Epithelial cell of esophagus (primary cell): ENCODE measurements around the gene BIRC6.
A peak's percentile ranks its signal among the peaks of the same experiment; 100 is the strongest.
"Not testable (repeated sequence)": the region's sequence is repeated elsewhere in the genome, so short reads cannot be mapped to it uniquely, and the experiment has no call there.

Source experiments
- DNase-seq: peaks from one replicate; pipeline ENCODE4 v3.0.0; 2010; ENCODE audit warnings: low read depth
- H3K4me3 ChIP-seq: 2 replicates; pipeline ENCODE4 v1.5.1; 2011; ENCODE audit warnings: mild to moderate bottlenecking, low read length, control low read depth
- TF ChIP-seq, protein P1 (sequence below): IDR thresholded peaks from 2 replicates; pipeline ENCODE4 v1.5.1; 2011; ENCODE audit warnings: low read depth, mild to moderate bottlenecking, low read length, control low read depth, inconsistent platforms; ENCODE audit not compliant: insufficient read depth; ENCODE audit errors: missing control alignments

Gene BIRC6, protein sequence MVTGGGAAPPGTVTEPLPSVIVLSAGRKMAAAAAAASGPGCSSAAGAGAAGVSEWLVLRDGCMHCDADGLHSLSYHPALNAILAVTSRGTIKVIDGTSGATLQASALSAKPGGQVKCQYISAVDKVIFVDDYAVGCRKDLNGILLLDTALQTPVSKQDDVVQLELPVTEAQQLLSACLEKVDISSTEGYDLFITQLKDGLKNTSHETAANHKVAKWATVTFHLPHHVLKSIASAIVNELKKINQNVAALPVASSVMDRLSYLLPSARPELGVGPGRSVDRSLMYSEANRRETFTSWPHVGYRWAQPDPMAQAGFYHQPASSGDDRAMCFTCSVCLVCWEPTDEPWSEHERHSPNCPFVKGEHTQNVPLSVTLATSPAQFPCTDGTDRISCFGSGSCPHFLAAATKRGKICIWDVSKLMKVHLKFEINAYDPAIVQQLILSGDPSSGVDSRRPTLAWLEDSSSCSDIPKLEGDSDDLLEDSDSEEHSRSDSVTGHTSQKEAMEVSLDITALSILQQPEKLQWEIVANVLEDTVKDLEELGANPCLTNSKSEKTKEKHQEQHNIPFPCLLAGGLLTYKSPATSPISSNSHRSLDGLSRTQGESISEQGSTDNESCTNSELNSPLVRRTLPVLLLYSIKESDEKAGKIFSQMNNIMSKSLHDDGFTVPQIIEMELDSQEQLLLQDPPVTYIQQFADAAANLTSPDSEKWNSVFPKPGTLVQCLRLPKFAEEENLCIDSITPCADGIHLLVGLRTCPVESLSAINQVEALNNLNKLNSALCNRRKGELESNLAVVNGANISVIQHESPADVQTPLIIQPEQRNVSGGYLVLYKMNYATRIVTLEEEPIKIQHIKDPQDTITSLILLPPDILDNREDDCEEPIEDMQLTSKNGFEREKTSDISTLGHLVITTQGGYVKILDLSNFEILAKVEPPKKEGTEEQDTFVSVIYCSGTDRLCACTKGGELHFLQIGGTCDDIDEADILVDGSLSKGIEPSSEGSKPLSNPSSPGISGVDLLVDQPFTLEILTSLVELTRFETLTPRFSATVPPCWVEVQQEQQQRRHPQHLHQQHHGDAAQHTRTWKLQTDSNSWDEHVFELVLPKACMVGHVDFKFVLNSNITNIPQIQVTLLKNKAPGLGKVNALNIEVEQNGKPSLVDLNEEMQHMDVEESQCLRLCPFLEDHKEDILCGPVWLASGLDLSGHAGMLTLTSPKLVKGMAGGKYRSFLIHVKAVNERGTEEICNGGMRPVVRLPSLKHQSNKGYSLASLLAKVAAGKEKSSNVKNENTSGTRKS (N-terminal part only)

DNA sequence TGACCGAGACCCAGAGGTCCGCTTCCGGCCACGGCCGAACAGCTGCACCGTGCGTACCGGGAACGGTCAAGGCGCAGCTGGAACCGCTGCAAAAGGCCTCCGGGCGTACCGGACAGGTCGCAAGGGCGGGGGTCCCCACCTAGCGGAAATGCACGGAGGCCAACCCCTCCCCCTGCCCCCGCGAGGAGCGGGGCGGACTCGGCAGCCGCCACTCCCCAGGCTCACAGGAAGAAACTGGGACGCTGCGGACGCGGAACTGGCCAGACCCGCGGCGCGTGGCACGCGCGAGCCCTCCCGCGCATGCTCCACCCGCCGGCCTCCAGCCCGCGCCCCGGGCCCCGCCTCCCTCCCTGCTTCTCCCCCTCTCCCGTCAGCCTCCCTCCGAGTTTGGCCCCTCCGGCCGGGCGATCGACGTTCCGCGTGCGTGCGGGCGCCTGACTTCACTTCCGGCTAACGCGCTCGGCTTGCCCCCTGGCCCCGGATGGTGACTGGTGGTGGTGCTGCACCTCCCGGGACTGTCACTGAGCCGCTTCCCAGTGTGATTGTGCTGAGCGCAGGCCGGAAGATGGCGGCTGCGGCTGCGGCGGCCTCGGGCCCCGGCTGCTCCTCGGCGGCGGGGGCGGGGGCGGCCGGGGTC is at the start of gene BIRC6:
Gene BIRC6, plus strand, starts transcription at position 343 of the 637 bp plus-strand sequence. Its CDS starts 139 bp downstream, at position 482.
- H3K4me3 ChIP-seq, result peak within 1 kb of the TSS; percentile 79
- DNase-seq, result peak; percentile 95
- TF ChIP-seq, protein P1, sequence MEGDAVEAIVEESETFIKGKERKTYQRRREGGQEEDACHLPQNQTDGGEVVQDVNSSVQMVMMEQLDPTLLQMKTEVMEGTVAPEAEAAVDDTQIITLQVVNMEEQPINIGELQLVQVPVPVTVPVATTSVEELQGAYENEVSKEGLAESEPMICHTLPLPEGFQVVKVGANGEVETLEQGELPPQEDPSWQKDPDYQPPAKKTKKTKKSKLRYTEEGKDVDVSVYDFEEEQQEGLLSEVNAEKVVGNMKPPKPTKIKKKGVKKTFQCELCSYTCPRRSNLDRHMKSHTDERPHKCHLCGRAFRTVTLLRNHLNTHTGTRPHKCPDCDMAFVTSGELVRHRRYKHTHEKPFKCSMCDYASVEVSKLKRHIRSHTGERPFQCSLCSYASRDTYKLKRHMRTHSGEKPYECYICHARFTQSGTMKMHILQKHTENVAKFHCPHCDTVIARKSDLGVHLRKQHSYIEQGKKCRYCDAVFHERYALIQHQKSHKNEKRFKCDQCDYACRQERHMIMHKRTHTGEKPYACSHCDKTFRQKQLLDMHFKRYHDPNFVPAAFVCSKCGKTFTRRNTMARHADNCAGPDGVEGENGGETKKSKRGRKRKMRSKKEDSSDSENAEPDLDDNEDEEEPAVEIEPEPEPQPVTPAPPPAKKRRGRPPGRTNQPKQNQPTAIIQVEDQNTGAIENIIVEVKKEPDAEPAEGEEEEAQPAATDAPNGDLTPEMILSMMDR, result no peak

DNA sequence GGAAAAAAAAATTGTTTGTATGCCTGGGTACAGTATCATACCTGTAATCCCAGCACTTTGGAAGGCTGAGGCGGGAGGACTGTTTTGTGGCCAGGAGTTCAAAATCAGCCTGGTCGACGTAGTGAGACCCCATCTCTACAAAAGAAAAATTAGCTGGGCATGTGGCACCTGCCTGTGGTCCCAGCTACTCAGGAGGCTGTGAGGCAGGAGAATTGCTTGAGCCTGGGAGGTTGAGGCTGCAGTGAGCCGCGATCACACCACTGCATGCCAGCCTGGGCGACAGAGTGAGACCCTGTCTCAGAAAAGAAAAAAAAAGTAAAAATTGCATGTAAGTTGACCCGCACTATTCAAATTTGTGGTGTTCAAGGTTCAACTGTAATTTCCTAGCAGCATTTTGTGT is 46.2 kb upstream of the BIRC6 start:
- no peak for DNase-seq
- H3K4me3 ChIP-seq, result no peak overlapping the region
- TF ChIP-seq, protein P1, result no peak

DNA sequence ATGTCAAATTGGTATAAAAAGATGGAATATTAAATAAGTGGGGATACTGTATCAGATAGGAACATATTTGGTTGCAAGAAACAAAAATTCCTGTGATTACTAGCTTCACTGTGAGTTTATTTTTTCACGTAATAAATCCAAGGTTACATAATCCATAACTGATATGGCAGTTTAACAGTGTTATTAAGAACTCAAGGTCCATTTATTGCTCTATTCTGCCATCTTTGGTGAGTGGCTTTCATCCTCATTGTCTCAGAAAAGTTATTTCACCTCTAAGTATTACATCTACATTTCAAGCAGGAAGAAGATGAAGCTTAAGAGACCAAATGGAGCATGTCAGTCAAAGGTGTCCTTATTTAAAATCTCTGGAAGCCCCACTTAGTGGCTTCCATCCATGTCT is 41.9 kb upstream of the BIRC6 start:
- no peak for DNase-seq
- TF ChIP-seq, protein P1, result no peak
- no peak overlapping the region for H3K4me3 ChIP-seq

DNA sequence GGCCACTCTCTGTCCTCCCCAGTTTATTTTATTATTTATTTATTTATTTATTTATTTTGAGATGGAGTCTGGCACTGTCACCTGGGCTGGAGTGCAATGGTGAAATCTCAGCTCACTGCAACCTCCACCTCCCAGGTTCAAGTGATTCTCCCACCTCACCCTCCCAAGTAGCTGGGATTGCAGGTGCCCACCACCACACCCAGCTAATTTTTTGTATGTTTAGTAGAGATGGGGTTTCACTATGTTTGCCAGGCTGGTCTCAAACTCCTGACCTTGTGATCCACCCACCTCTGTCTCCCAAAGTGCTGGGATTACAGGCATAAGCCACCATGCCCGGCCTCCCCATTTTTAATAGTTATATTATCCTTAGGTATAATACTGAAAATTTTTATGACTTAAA is 28.1 kb upstream of the BIRC6 start:
- DNase-seq, result not testable (repeated sequence)

DNA sequence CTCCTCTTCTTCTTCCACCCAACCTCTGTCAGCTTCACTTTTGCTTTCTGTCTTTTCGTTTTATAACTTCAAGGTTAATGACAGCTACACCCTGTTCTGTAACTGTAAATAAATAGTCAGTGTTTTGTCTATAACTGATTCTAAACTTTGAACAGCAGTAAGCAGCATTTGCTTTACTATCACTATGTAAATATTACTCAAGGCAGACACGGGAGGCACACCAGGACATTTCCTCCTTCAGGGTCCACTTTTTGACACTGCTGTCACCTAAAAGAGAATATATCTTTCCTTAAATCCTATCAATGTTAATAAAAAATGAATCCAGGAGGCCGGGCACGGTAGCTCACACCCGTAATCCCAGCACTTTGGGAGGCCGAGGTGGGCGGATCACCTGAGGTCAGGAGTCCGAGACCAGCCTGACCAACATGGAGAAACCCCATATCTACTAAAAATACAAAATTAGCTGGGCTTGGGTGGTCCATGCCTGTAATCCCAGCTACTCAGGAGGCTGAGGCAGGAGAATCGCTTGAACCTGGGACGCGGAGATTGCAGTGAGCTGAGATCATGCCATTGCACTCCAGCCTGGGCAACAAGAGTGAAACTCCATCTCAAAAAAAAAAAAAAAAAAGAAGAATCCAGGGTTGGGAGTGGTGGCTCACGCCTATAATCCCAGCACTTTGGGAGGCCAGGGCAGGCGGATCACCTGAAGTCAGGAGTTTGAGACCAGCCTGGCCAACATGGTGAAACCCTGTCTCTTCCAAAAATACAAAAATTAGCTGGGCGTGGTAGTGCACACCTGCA is 27.4 kb upstream of the BIRC6 start:
- DNase-seq, H3K4me3 ChIP-seq: not testable (repeated sequence)

More for the DNA sequence above, 28.1 kb upstream of the BIRC6 start:
- H3K4me3 ChIP-seq, result not testable (repeated sequence)

DNA sequence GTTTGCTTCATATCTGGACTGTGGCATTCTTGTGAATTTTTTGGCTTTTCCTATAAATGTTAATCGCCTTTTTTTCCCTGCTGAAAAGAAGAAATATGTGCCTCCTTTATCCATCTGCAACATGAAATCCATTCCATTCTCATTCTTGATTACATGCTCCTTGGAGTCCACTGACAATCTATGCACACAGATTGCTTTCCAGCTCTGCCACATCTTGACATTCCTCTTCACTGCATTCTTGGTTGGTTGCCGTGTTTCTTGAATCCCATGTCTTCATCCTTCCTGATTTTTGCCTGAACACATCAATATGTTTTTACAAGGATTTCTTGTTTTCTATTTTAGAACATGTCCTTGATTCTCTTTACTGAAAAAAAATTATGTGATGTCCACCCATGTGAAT is 26.7 kb upstream of the BIRC6 start:
- no peak overlapping the region for H3K4me3 ChIP-seq
- DNase-seq, result no peak
- TF ChIP-seq, protein P1, result no peak

DNA sequence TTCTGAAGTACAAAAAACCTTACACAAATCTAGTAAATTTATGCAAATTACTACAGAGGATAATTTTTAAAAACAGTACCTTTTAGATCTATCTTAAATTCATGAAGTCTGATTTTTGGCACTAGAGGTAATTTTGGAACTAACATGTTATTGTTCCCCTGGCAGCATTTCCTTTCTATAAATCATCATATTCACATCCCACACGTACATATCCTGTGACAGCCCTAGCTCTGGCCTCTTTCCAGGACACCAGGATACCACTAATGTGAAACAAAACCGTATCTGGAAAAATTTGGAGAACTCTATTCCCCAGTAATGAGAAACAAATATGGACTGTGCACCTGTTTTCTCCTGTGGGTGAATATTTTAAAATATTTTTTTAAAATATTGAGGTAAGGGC is 14.0 kb upstream of the BIRC6 start:
- H3K4me3 ChIP-seq, result no peak overlapping the region
- TF ChIP-seq, protein P1, result no peak

DNA sequence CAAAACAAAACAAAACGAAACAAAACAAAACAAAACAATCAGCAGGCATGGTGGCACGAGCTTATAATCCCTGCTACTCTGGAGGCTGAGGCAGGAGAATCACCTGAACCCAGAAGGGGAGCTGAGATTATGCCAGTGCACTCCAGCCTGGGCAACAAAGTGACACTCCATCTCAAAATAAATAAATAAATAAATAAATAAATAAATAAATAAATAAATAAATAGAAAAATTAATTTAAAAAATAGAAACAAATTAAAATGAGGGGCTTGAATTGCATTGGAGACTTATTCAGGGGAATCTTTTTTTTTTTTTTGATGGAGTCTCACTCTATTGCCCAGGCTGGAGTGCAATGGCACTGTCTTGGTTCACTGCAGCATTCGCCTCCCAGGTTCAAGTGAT is 6.0 kb upstream of the BIRC6 start:
- H3K4me3 ChIP-seq, DNase-seq: not testable (repeated sequence)

More for the DNA sequence above, 14.0 kb upstream of the BIRC6 start:
- no peak for DNase-seq
